Breast epithelium (tissue), 3 donors: Measurements from ENCODE around the gene NT5DC2.

Experiments used
- CTCF ChIP-seq, 3 donors: fragments of 450-650 bp; IDR thresholded peaks; one replicate each; pipeline ENCODE4 v1.5.1; 2016 to 2017; ENCODE audit warnings: antibody characterized with exemption in 3 of 3, mild to moderate bottlenecking in 3 of 3, moderate library complexity in 3 of 3
- POLR2AphosphoS5 ChIP-seq, 3 donors: sonication (generic); formaldehyde crosslinking; IDR thresholded peaks; one replicate each; pipeline ENCODE4 v1.6.1; 2017; ENCODE audit warnings: antibody characterized with exemption in 3 of 3

DNA sequence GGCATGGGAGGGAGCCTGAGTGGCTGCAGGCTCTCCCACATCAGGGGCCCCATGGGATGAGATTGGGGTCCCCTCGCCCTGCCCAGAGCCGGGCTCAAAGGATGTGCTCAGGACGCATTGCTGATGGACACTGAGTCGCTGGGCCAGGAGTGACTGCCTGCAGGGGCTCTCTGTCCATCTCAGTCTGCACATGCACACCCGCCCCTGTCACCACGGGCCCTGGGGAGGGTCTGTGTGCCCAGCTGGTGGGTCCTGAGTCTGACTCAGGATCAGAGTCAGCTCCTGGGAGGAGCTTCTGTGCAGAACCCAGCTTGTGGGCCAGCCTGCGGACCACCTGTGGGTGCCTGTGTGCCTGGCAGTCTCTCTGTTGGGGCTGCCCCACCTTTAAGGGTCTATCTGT is 20.4 kb downstream of the NT5DC2 start:
- TF ChIP-seq CTCF (IDR thresholded peaks at IDR 0.05) (no peak), POLR2AphosphoS5 (IDR thresholded peaks at IDR 0.05) (no peak)
